Measurements from ENCODE around the gene ASXL2. TPM values are rescaled to one million over a fixed set of nuclear protein-coding genes. Genes with fewer than 3 reads are reported as not detected.

The ASXL2 gene
- total RNA-seq, 1 experiment from 2014 or later: 37.8 TPM

- TF ChIP-seq USF1 (CRISPR knock-in tag; IDR thresholded peaks at IDR 0.05): no peak
- TF ChIP-seq ZNF232 (CRISPR knock-in tag; IDR thresholded peaks at IDR 0.05): no peak
- TF ChIP-seq STAT6 (CRISPR knock-in tag; conservative IDR thresholded peaks at IDR 0.05; ENCODE audit: low read depth): no peak
- no peak for TF ChIP-seq MYBL2 (CRISPR knock-in tag; IDR thresholded peaks at IDR 0.05)
- TF ChIP-seq NR1H2 (CRISPR knock-in tag; IDR thresholded peaks at IDR 0.05): no peak
These were observed 185.4 kb downstream of the ASXL2 start (continued) for GRCh38 chr2:25692737-25693445.

- Mint-ChIP-seq H3K27ac (no peak overlapping the region), H3K4me1 (no peaks in the 10 kb centered on the region), H3K36me3 (no peaks in the 10 kb centered on the region), H3K27me3 (ENCODE audit: low read depth) (no peaks in the 10 kb centered on the region; the same call in 1 of the 2 replicates), H3K4me3 (no peak overlapping the region), H3K9me3 (no peaks in the 10 kb centered on the region)
- ATAC-seq: peak; percentile 61; the same call in 1 of the 2 replicates
- TF ChIP-seq FOXK1 (CRISPR knock-in tag; IDR thresholded peaks at IDR 0.05) (no peak), ZSCAN18 (CRISPR knock-in tag; IDR thresholded peaks at IDR 0.05) (no peak), ATF6 (CRISPR knock-in tag; IDR thresholded peaks at IDR 0.05) (no peak), SMAD4 (CRISPR knock-in tag; IDR thresholded peaks at IDR 0.05) (no peak), GTF2I (CRISPR knock-in tag; conservative IDR thresholded peaks at IDR 0.05) (no peak), NFATC4 (CRISPR knock-in tag; IDR thresholded peaks at IDR 0.05) (no peak), MYBL2 (CRISPR knock-in tag; IDR thresholded peaks at IDR 0.05) (no peak), ZBTB21 (CRISPR knock-in tag; IDR thresholded peaks at IDR 0.05; ENCODE audit: borderline replicate concordance) (no peak), ZNF138 (CRISPR knock-in tag; conservative IDR thresholded peaks at IDR 0.05) (no peak), NFYB (CRISPR knock-in tag; conservative IDR thresholded peaks at IDR 0.05; ENCODE audit: low read depth) (no peak)
- ChIA-PET CTCF (interaction anchor here (0.6 to 2.5 kb wide), 4 partner anchors 8 to 306 kb away, joined by 4 to 12 read pairs (median 8); no protein-coding TSS in a partner anchor), POLR2A (interaction anchor here (0.7 kb wide), 1 partner anchor 43 kb away, joined by 6 read pairs; no protein-coding TSS in a partner anchor)
- no peak for DNase-seq (ENCODE audit: low spot score)
These were observed 186.1 kb downstream of the ASXL2 start for GRCh38 chr2:25692143-25692542.

- no peaks in the 10 kb centered on the region; the same call in 1 of the 2 replicates for H3K27me3 Mint-ChIP-seq (ENCODE audit: low read depth)
- H3K27ac Mint-ChIP-seq: no peak overlapping the region
- H3K4me1 Mint-ChIP-seq: no peaks in the 10 kb centered on the region
- no peaks in the 10 kb centered on the region for H3K36me3 Mint-ChIP-seq
- DNase-seq (ENCODE audit: low spot score) (no peak), ATAC-seq (peak; percentile 34; the same call in 1 of the 2 replicates)
- no peaks in the 10 kb centered on the region for H3K9me3 Mint-ChIP-seq
- CTCF ChIA-PET: interaction anchor here (1.4 to 2.4 kb wide), 2 partner anchors 9 to 83 kb away, joined by 3 to 9 read pairs; no protein-coding TSS in a partner anchor
- POLR2A ChIA-PET: no interaction called here
- H3K4me3 Mint-ChIP-seq: no peak overlapping the region
- TF ChIP-seq USF1 (CRISPR knock-in tag; IDR thresholded peaks at IDR 0.05) (no peak), NFYB (CRISPR knock-in tag; conservative IDR thresholded peaks at IDR 0.05; ENCODE audit: low read depth) (no peak), TEAD4 (CRISPR knock-in tag; IDR thresholded peaks at IDR 0.05) (no peak), RELA (CRISPR knock-in tag; IDR thresholded peaks at IDR 0.05; ENCODE audit: borderline replicate concordance) (no peak), ATF1 (CRISPR knock-in tag; IDR thresholded peaks at IDR 0.05) (no peak), ETV6 (CRISPR knock-in tag; IDR thresholded peaks at IDR 0.05) (no peak), TEAD1 (CRISPR knock-in tag; IDR thresholded peaks at IDR 0.05) (no peak), RORB (CRISPR knock-in tag; IDR thresholded peaks at IDR 0.05) (no peak), PRDM15 (CRISPR knock-in tag; IDR thresholded peaks at IDR 0.05) (no peak)
These were observed 188.2 kb downstream of the ASXL2 start for GRCh38 chr2:25690058-25690457.

Measured in WTC11 (cell line).